HG03159 (cell line): ENCODE data around the gene MEX3D.

ENCODE experiments used
- ATAC-seq: cut with Tn5 transposase; IDR thresholded peaks from one replicate; pipeline ENCODE4 v1.9.1; 2021; ENCODE audit warnings: mild to moderate bottlenecking, moderate library complexity; ENCODE audit not compliant: unreplicated experiment

The MEX3D gene

DNA sequence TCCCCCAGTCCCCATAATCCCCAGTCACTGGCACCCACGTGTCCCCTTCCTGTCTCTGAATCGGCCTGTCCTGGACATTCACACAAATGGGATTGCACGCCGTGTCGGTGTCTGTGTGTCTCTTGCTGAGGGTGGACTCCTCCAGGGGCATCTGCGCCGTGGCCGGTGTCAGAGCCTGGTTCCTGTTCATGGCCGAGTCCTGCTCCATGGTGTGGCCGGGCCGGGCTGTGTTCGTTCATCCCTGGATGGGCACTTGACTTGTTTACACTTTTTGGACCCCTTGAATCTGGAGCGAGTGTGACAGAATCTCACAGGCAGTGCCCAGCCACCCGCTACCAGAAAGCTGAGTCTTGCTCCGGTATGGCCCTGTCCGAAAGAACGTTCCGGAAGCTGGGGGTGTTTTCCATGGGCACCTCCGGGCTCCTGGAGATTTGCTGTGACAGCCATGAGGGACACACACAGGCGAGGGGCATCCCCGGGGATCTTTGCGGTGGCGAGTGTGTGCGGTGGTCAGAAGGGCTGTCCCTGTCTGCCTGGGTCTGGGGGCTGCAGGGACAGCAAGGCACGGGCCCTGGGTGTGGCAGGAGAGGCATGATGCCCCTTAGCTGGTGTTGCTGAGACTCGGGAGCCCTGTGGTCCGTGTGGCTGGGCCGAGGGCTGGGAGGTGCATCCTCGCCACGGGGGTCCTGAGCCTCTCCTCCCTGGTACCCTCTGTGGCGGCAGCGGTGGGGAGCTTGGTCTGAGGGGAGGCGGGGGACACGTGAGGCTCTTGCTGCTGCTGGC, 6.4 kb upstream of the MEX3D start:
- no peak for ATAC-seq

DNA sequence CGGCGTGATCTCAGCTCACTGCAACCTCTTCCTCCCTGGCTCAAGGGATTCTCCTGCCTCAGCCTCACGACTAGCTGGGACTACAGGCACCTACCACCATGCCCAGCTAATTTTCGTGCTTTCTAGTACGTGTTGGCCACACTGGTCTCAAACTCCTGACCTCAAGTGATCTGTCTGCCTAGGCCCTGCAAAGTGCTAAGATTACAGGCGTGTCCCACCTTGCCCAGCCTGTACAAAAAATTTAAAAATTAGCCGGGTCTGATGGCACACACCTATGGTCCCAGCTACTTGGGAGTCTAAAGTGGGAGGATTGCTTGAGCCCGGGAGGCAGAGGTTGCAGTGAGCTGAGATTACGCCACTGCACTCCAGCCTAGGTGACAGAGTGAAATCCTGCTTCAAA, 4.7 kb upstream of the MEX3D start:
- ATAC-seq = no peak

DNA sequence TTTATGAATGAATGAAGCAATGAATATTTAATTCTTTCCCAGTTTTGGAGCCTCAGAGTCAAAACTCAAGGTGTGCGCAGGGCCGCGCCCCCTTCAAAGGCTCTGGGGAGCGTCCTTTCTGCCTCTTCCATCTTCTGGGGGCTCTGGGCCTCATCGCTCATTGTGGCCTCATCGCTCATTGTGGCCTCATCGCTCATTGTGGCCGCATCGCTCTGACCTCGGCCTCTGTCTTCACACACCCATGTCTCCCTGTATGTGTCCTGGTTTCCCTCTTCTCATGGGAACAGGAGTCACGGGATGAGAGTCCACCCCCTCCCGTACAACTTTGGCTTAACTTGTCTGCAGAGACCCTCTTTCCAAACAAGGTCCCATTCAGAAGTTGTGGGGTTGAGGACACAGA, 3.2 kb upstream of the MEX3D start:
- no peak for ATAC-seq

DNA sequence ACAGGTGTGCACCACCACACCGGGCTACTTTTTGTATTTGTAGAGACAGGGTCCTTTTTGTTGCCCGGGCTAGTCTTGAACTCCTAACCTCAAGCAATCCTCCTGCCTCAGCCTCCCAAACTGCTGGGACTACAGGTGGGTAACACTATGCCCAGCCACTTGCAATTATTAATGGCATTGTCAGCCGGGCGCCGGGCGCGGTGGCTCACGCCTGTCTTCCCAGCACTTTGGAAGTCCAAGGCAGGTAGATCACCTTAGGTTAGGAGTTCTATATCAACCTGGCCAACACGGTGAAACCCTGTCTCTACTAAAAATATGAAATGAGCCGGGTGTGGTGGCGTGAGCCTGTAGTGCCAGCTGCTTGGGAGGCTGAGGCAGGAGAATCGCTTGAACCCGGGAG, 2.7 kb upstream of the MEX3D start:
- ATAC-seq = no peak

DNA sequence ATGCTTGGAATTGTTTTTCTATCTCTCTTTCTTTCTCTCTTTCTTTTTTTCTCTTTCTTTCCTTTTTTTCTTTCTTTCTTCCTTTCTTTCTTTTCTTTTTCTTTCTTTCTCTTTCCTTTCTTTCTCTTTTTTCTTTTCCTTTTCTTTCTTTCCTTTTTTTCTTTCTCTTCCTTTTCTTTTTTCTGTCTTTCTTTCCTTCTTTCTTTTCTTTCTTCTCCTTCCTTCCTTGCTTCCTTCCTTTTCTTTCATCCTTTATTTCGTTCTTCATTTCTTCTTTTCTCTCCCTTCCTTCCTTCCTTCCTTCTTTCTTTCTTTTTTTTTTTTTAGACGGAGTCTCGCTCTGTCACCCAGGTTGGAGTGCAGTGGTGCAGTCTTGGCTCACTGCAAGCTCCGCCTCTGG, 1.9 kb upstream of the MEX3D start:
- ATAC-seq = no peak

DNA sequence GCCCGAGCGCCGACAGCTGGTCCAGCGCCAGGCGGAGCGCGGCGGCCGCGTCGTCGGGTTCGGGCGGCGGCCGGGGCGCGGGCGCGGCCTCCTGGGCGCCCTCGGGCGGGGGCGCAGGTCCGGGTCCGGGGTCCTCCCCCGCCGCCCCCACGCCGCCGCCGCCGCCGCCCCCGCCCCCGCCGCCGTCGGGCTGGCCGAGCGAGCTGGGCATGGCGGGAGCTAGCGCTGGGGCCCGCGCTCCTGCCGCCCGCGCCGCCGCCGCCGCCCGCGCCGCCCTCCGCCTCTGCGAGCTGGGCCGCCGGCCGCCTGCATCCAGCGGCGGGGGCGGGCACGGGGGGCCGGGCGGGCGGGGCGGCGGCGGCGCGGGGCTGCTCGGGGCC, 287 bp downstream of the MEX3D start:
- peak; percentile 14 for ATAC-seq

DNA sequence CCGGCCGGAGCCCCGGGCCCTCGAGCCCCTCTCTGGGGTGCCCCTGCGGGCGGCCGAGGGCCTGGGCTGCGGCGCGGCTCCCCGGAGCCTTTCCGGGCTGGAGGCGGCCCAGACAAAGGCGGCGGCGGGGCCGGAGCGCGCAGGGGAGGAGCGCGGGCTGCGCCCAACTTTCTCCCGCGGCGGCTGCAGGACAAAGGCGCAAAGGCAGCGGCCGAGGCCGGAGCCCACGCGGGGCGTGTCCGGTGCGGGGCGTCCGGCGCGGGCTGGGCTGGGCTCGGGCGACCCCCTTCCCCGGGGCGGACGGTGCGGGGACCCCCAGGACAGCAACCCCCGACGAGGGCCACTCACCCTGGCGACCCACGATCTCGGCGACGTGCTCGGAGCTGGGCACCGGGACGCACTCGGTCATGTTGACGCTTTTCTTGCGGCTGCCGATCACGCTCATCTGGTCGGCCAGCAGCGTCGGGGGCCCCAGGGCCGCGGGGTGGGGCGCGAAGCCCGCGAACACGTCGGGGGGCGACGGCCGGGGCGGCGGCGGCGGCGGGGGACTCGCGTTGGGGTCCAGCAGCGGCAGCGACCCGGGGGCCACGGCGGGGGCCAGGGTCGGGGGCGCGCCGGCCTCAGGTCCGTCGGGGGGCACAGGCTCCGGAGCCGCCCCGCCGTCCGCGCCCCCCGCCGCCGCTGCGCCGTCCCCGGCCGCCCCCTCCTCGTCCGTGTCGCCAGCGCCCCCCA, 843 bp downstream of the MEX3D start:
- ATAC-seq = no peak

DNA sequence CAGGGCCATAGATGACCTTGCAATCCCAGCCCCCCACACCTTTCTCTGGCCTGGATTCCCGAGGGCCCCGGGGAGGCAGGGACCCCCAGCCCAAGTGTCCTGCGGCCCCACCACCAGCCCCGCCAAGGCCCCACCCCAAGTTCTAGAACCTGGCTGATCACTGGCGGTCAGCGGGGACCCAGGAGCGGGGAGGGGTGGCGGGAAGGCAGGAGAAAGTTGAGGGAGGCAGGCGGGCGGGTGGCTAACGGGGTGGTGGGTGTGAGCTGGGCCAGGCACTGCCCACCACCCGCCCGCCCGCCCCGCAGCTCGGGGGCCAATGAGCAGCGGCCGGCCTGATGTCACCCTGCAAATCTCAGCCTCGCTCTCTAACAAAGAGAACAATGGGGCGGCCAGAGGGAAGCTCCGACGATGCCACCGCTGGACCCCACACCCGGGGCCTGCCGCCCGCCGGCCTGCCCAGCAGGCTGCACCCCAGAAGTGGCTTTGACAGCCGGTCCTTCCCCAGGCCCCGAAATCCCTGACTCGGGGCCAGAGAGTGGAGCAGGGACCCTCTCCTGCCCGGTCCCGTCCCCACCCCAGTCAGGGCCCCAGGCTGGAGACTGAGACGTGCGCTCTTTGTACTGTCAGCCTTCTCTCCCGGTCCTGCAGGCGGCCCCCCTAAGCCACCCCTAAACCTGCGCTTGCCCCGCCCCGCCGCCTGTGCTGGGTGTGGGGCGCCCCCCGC, 1.6 kb downstream of the MEX3D start:
- ATAC-seq = no peak

DNA sequence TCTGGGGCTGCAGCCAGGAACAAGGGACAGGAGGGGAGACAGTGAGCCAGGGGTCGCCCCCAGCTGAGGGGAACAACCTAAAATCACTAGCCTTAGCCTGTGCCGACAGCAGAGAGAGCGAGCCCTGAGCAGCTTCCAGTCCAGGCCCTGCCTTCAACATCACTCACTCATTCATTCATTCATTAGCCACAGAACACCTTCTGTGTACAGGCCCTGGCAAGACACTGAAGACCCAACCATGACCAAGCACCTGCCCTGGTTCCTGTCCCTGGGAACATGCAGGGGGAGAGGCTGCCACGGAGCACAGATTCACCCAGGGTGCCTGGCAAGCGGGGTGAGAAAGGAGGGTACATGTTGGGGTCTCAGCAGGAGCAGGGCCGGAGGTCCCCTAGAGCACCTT, 4.9 kb downstream of the MEX3D start:
- no peak for ATAC-seq

DNA sequence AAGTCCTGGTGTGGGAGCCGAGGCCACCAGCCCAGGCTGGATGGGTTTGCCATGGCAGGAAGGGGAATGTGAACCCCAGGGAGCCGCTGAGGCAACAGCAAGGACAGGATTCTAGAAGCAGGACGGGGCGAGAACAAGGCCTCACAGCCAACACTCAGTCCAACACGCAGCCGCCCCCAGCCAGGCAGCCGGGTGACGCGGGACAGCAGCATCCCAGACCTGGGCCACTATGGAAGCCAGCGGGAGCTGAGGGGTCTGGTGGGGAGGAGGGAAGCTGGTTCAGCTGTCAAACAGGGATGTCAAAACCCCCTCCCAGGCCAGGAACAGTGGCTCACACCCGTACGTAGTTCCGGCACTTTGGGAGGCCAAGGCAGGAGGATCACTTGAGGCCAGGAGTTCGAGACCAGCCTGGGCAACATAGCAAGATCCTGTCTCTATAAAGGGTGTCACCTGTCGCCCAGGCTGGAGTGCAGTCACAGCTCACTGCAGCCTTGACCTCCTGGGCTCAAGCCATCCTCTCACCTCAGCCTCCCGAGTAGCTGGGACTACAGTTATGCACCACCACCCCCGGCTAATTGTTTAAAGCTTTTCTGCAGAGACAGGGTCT, 6.8 kb downstream of the MEX3D start:
- ATAC-seq = no peak

DNA sequence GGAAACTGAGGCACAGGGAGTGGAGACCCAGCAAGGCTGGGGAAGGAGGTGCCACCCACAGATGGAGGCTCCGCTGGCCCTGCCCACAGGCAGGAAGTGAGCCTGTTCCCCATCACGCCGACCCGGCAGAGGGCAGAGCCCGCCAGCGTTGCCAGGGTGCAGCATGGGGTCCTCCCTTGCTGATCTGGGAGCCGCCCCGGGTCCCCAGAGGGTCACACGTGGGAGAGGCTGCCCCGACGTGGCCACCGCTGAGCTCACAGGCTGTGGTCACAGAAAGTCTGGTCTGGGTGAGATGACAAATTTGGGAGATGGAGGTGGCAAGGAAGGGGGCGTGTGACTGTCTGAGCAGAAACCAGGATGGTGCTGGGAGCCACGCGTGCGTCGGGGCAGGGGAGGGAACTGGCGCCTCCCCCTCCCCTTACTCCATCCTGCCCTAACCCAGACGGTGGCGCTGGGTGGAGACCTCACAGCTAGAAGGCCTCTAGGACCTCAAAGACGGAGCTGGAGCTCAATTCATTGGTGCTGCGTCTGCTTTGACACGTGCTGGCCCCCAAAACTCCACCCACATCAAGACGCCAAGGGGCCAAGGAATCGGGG, 7.7 kb downstream of the MEX3D start:
- no peak for ATAC-seq

DNA sequence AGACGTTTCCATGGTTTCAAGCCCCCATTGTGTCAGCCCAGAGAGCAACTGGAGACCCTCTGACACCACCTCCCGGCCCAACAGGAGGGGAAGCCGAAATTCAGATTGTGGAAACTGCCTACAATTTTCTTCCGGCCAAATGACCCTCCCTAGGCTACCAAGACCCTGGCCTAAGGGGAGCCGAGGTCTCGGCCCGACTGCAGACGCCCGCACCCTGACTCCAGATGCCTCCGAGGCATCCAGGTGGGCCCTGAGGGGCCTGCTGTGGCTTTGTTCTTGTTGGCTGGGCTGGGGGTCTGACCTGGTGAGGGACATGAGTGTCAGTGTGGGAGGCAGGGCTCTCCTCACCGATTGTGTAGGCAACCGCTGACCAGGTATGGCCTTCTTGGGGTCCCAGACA, 9.6 kb downstream of the MEX3D start:
- ATAC-seq = no peak

DNA sequence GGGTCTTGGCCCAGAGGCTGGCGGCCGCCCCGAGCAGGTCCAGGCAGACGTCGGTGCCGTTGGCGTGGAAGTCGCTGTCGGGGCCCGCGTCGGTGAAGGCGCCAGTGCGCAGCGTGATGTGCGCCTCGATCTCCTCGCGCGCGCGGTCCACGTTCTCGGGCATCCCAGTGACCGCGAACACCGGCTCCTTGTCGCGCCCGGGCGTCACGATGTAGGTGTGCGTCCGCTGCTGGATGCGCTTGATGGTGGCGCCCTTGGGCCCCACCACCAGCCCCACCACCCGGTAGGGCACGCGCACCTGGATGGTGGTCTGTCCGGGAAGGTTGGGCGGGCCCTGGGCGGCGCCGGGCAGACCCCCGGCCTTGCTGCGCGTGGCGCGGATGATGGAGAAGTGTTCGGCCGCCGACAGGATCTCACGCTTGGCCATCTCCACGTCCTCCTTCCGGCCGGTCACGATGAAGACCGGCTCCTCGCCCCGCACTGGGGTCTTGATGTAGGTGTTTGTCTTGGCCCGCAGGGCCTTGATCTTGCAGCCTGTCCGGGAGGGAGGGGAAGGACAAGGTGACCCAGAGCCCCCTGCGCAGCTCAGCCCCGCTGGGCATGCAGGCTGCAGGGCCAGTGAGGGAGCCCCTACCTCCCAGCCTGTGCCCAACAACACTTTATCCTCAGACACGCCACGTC, 11.6 kb downstream of the MEX3D start:
- no peak for ATAC-seq

DNA sequence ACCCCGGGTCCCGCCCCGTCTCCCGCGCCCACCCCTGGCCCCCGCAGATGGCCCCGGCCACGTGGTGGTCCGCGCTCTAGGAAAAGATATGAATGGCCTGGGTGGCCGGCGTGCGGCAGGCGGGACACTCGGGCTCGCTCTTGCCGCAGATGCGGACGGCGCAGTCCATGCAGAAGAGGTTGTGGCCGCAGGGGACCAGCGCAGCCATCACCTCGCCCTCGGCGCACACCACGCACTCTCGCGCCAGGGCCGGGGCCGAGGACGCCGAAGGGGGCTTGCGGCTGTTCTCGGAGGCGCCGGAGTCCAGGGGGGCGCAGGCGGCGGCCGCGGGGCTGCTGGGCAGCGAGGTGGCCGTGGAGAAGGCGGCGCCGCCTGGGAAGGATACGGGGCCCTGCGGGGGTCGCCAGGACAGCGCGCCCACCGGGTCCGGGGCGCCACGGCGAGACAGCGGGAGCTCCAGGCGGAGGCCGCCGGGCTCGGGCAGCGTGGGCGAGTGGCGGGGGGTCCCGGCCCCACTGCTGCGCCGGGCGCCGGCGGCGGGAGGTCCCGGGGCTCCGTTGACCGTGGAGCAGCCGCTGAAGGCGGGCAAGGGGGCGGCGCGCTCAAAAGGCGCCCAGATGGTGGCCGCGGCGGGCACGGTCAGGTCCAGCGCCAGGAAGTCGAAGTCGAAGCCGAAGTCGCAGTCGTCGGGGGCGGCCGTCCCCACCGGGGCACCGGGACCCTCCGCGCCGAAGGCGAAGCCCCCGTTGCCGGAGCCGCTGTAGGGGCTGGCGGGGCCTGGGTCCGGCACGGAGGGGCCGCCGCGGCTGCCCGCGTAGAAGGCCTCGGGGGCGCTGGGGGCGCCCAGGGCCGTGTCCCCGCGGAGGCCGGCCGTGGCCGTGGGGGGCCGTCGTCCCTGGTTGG, 12.4 kb downstream of the MEX3D start:
- ATAC-seq = no peak

DNA sequence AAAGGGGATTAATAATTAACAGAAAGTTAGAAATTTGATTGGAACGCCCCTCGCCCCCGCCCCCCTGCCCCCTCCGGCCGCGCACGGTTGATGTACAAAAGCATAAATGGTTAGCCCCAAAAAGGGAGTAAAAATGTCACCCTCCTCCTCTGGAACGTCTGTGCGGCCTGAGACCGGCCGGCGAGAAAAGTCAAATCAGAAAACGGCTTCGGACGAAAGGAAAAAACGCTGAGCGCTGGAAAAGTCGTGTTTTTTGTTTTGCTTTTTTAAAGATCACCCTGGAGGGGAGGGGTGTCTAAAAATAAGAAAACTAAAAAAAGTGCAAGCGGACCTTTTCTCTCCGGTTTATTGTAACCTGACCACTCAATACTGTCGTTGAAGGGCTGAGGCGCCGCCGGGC, 13.2 kb downstream of the MEX3D start:
- ATAC-seq = no peak

DNA sequence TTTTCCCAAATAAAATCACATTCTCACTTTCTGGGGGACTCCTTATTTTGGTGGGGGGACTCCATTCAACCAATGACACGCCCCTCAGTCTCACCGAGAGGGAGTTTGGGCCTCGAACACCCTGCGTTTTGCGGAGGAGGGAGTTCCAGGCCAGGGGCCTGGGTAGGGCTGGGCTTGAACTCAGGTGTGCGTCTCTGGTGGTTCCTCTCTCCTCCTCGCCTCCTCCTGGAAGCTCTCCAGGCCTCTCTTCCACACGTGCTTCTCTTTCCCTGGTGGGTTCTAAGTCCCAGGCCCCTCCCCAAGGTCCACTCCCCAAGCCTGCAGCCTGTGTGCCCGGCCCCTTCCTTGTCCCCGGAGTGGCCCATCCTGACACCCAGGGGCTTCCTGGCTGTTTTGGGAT, 14.7 kb downstream of the MEX3D start:
- no peak for ATAC-seq

DNA sequence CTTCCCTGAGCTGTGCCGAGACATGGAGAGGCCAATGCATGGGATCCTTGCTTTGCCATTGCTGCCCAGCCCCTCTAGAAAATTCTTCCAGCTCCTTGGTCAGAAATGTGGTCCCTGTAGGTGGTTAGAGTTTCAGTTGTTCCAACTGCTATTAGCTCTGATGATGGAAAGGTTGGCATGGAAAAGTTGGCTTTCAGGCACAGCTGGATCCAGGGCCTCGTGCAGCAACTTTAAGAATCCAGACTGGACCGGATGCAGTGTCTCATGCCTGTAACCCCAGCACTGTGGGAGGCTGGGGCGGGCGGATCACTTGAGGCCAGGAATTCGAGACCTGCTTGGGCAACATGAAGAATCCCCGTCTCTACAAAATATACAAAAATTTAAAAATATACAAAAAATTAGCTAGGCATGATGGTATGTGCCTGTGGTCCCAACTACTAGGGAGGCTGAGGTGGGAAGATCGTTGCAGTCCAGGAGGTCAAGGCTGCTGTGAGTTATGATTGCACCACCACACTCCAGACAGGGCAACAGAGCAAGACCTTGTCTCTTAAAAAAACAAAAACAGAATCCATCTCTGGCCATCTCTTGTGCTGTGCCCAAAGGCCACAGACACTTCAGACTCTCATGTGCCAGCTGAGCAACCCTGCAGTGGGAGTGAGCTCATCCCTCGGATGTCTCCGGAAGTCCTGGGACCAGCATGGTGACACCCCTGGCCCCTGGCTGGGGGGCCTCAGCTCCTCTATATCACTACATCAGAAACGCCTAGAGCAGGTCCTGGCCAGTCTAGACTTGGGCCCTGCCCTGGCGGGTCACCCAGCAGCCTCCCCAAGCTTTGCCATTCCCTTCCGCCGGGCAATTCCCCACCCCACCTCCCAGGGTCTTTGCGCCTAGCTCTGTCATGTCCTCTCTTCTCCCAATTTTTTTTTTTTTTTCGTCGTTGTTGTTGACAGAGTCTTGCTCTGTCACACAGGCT, 16.8 kb downstream of the MEX3D start:
- no peak for ATAC-seq

DNA sequence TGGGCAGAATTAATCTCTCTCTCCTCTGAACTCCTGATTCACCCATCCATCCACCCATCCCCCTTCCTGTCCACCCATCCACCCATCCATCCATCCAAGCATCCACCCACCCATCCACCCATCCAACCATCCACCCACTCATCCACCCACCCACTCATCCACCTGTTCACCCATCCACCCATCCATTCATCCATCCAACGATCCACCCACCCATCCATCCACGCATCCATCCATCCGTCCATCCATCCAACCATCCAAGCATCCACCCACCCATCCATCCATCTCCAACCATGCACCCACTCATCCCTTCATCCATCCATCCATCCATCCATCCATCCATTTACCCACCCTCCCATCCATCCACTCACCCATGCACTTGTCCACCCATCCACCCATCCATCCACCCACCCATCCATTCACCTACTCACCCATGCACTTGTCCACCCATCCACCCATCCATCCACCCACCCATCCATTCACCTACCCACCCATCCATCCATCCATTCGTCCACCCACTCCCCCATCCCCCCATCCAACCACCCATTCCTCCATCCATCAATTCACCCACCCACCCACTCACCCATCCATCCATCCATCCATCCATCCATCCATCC, 18.7 kb downstream of the MEX3D start:
- ATAC-seq = no peak
